Measurements from ENCODE around the gene ENPP4.
"Not testable (repeated sequence)": the region's sequence is repeated elsewhere in the genome, so short reads cannot be mapped to it uniquely, and the experiment has no call there.

The ENPP4 gene

DNA sequence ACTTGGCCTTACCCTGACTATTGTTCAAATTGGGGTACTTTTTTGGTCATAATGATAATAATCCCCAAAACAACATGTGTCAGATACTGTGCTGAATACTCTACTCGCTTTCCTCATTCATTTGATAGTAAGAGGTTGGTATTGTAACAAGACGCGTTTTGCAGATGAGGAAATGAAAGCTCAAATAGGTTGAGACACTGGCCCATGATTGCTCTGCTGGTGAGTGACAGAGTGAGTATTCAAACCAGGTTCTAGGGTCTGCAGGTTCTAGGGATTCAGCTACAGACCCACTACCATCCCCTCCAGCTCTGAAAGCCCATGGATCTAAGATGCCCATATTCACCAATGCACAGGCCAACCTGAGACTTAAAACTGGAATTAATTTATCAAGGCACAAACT lies 1.3 kb upstream of the ENPP4 start:
- no peak for DNase-seq
- in situ Hi-C loops (cut with MboI; ENCODE audit: low pct_unique_long_range_greater_than_20kb, low sequenced_read_pairs), result no loop called here

DNA sequence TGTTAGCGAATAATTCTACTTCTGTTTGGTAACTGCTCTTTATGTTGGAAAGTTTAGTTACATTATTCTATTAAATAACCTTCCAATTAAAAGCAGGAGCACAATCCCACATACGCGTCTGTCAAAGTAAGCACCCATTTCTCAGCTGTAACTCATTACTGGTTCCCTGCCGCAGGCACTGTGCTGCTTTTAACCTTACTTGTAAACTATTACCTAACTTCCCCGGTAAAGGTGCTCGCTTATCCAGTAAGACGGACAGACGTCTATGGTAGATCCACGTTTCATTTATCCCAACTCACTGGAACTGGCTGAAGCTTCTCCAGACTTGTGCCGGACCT lies 529 bp upstream of the ENPP4 start:
- DNase-seq, result no peak
- in situ Hi-C loops (cut with MboI; ENCODE audit: low pct_unique_long_range_greater_than_20kb, low sequenced_read_pairs), result no loop called here

DNA sequence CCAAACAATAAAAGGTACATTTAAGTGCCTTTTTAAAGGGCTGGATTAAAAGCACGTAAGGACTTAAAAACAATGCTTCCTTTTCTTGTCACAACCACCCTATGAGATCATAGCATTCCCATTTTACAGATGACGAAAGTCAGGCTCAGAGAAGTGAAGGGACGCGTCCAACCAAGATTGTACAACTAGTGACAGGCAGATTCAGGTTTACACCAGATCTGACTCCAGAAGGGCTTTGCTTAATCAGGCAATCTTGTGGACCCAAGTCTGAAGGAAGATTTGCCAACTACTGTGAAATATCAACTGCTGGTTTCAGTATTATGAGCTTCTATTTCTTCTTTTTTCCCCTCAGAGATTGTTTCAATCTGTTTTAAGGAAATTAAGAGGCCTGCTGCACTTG lies 877 bp downstream of the ENPP4 start:
- in situ Hi-C loops (cut with MboI; ENCODE audit: low pct_unique_long_range_greater_than_20kb, low sequenced_read_pairs), result no loop called here
- no peak for DNase-seq

DNA sequence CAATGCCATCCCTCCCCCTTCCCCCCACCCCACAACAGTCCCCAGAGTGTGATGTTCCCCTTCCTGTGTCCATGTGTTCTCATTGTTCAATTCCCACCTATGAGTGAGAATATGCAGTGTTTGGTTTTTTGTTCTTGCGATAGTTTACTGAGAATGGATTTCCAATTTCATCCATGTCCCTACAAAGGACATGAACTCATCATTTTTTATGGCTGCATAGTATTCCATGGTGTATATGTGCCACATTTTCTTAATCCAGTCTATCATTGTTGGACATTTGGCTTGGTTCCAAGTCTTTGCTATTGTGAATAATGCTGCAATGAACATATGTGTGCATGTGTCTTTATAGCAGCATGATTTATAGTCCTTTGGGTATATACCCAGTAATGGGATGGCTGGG lies 1.5 kb downstream of the ENPP4 start:
- DNase-seq; in situ Hi-C loops (cut with MboI; ENCODE audit: low pct_unique_long_range_greater_than_20kb, low sequenced_read_pairs): not testable (repeated sequence)

DNA sequence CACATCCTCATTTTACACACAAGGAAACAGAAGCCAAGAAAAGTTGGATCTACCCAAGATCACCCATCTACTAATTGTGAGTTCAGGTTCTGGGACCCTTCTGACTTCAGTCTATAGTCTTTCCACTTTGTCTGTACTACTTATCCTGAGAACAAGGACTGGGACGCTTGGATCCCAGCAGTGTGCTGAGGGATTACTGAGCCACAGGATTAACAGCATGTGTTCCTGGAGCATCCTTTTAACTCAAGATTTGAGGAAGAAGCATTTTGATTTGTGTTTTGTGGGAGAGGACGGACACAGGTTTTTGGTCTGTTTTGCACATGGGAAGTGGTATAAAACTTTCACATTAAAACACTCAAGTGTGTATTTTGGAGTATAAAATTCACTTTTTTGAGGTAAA lies 4.4 kb downstream of the ENPP4 start:
- no peak for DNase-seq
- in situ Hi-C loops (cut with MboI; ENCODE audit: low pct_unique_long_range_greater_than_20kb, low sequenced_read_pairs), result no loop called here

DNA sequence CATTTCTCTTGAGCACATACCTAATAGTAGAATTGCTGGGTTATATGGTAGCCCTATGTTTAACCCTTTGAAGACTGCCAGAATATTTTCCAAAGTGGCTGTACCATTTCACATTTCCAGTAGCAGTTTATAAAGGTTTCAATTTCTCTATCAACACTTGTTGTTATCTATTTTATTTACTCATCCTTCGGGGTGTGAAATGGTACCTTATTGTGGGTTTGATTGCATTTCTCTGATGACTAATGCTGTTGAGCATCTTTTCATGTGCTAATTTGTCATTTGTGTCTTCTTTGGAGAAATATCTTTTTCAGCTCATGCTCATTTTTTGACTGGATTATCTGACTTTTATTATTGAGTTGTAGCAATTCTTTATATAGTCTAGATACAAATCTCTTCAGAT lies 5.4 kb downstream of the ENPP4 start:
- in situ Hi-C loops (cut with MboI; ENCODE audit: low pct_unique_long_range_greater_than_20kb, low sequenced_read_pairs), result no loop called here
- DNase-seq, result no peak

DNA sequence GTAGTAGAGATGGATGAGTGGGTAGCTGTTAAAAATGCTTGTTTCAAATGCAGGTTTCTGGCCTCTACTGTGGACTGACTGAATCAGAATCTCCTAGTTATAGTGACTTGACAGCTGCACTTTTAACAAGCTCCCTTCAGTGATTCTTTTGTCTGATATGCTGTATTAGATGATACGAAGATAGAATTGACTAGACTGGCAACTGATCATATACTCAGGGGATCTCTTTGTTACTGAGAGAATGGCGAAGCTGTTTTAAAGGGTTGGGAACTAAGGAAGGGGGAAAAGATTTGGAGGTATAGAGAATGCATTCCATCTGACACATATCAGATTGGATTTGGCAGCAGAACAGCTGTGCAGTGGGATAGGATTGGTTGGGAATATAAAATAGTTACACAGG lies 7.0 kb downstream of the ENPP4 start:
- no peak for DNase-seq
- in situ Hi-C loops (cut with MboI; ENCODE audit: low pct_unique_long_range_greater_than_20kb, low sequenced_read_pairs), result no loop called here

DNA sequence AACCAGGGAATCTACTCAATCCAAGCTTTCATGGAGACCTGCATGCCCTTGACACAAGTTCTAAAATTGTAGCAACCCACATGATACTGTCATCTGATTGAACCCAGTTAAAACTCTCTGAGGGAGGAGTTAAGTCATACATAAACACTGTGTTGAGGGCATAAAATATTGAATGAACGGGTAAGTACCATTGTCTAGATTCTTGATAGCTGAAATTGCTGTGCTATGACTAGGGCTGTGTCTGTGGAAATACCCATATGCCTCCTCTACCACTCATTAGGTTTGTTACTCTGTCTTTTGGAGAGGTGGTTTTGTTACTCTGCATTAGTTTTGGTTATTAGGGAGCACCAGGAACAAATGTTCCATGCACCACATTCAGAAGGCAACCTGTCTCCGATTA lies 7.6 kb downstream of the ENPP4 start:
- in situ Hi-C loops (cut with MboI; ENCODE audit: low pct_unique_long_range_greater_than_20kb, low sequenced_read_pairs), result no loop called here
- no peak for DNase-seq

DNA sequence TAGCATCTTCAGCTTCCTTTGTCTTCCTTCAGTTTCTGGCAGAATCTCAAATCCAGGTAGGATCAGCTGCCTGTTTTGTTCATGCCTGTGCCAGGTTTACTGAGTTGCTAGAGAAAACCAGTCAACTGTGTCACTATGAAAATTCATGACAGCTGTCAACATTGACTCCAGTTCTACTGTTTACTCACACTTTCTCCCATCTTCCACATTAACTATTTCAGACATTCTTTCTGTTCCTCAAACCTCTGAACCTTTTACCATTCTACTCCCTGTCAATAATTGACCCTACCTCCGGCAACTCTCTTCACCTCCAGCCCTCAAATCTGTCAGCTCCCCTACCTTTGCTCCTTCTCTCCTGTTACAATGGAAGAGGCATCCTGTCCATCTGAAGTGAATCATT lies 8.5 kb downstream of the ENPP4 start:
- DNase-seq, result no peak
- in situ Hi-C loops (cut with MboI; ENCODE audit: low pct_unique_long_range_greater_than_20kb, low sequenced_read_pairs), result no loop called here

DNA sequence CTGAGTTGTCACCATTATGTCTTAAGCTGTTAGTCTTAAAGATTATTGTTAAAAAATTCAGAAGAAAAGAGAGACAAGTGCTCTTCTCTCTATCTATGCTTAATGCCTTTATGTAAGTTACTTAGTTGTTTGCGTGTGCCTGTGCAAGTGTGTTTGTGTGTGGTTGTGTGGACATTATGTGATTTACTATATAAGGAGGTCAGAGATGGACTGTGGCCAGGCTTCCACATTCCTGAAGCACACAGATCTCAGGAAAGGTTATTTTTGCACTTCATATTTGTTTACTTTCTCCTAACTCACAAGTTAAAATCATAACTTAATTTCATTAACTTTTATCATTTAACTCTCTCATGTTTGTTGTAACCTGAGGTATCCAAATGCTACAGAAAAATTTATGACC lies 14.5 kb downstream of the ENPP4 start:
- in situ Hi-C loops (cut with MboI; ENCODE audit: low pct_unique_long_range_greater_than_20kb, low sequenced_read_pairs), result no loop called here
- DNase-seq, result no peak

DNA sequence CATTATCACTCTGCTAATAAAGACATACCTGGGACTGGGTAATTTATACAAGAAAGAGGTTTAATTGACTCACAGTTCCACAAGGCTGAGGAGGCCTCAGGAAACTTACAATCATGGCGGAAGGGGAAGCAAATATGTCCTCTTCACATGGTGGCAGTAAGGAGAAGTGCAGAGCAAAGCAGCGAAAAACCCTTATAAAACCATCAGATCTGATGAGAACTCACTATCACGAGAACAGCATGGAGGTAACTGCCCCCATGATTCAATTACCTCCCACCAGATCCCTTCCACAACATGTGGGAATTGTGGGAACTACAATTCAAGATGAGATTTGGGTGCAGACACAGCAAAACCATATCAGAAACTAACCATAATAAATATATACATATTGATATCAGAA lies 19.3 kb downstream of the ENPP4 start:
- in situ Hi-C loops (cut with MboI; ENCODE audit: low pct_unique_long_range_greater_than_20kb, low sequenced_read_pairs); DNase-seq: not testable (repeated sequence)

DNA sequence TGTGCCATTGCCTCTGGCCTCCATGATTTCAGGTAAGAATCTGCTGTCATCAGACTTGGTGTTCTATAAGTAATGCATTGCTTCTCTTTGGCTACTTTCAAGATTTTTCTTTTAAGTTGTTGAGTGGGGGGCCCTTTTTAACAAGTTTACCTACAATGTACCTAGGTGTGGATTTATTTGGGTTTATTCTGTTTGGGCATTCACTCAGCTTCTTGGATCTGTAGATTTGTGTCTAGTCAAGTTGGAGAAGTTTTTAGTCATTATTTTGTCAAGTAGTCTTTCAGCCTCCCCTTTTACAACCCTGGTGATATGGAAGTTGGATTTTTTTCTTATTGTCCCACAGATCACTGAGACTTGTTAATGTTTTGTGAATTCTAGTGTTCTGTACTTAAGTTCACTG lies 26.9 kb downstream of the ENPP4 start:
- no peak for DNase-seq
- in situ Hi-C loops (cut with MboI; ENCODE audit: low pct_unique_long_range_greater_than_20kb, low sequenced_read_pairs), result no loop called here

DNA sequence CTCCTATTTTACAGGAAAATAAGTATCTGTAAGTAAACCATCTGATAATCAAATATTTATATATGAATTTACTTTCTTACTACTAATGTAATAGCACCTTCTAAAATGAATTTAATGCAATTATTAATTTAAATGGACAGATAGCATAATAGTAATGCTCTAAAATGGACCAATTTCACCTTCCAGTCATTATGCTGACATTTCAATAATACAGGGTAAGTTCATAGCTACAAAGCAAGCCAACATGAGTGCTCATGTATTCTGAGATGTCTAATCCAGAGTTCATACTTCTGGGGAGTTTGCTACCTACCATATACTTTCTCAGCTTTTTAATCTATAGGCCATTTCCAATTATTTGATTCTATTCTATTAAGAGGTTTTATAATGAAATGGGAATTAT lies 29.4 kb downstream of the ENPP4 start:
- in situ Hi-C loops (cut with MboI; ENCODE audit: low pct_unique_long_range_greater_than_20kb, low sequenced_read_pairs), result no loop called here

DNA sequence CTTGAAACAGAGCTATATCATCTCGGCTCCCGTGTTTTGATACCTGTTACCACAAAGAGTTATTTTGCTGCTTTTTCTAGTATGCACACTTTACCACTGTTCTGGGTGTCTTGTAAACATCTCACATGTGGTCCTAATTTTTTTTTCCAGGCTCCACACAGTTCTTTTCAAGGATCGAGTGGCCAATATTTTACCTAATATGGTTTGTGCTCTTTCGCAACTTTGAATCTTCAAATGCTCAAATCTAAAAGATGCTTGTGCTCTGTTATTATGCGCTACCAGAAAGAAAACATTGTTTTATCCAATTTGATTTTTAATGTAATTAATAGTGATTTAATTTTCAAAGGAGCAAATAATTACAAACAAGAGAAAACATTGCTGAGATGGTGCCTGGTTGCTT lies 30.3 kb downstream of the ENPP4 start:
- in situ Hi-C loops (cut with MboI; ENCODE audit: low pct_unique_long_range_greater_than_20kb, low sequenced_read_pairs), result no loop called here

More for the DNA sequence above, 29.4 kb downstream of the ENPP4 start:
- DNase-seq, result no peak

DNA sequence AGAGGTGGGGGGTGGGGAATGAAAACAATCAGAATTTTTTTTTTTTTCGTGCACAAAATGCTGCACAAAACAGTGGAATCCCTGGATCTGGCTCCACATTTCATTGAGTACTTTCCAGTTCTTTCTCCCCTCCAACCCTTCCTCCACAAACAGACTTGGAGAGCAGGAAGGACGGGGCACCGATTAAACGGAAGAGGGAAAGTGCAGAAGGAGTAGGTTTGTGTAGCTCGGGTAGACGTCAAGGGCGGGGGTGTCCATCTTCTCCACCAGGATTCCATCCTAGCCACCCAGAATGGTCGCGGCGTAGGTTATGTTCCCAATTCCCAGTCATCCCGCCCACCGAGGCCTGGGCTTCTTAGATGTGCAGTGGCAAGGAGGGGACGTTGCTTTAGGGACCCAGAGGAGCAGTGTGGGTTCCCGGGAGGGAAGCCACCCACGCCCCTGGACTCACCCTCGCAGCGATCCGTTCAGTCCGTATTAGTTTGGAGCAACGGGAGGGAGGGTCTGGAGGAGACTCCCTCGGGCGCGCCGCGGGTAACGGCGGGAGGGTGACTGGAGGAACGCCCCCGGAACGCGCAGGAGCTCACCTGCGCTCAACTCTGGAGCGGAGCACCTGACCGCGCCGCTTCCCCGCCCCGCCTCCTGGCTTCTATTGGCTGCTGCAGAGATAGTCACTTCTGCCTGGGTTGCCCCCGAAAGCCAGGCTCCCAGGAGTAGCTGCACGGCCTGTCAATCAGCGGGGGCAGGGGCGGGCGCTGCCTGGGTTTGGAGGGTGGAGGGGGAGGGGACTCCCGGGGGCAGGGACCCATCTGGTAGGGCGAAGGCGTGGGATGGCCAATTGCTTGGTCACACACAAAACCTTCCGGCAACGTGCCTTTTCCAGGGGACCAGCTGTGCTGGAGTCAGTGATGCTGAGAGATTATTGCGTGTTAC lies 40.8 kb downstream of the ENPP4 start, which contains the start of gene ENPP5:
TSS of gene ENPP5 (minus strand) at position 624 of the 933 bp plus-strand sequence. CDS start 2,718 bp downstream, outside the sequence.
- DNase-seq, result no peak
- in situ Hi-C loops (cut with MboI; ENCODE audit: low pct_unique_long_range_greater_than_20kb, low sequenced_read_pairs), result no loop called here

More for the DNA sequence above, 30.3 kb downstream of the ENPP4 start:
- no peak for DNase-seq

DNA sequence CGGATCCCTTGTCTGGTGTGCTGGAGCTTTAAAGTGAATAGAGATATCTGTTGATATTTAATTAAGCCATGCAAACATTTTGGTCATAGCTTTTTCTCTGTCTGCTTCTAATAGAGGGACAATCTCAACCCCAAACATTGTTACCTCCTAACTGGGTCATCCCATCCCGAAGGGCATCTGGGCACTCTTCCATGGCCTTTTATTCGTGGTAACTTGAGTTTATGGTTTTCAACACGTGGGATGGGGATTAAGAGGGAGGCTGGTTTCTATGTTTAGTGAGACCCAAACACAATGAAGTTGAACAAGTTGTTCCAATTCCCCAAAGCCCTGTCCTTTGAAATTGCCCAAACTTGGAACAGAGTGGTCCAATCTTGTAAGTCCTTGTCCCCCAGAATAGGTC lies 42.4 kb downstream of the ENPP4 start:
- DNase-seq, result no peak
- in situ Hi-C loops (cut with MboI; ENCODE audit: low pct_unique_long_range_greater_than_20kb, low sequenced_read_pairs), result no loop called here

DNA sequence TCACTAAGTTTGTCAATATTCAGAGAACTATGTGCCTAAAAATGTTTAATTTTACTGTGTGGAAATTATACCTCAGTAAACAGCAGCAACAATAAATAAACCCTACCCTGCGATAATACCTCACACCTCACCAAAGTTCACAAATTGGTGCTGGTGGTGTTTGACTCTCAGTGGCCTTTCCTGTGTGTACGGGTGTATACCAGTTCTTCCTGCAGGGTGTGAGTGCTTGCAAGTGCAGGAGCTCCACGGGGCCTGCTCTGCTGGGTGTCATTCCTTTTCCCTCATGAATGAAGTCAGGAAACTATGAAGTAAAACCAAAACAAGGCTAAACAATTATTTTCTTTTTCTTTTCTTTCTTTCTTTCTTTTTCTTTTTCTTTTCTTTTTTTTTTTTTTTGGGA lies 45.1 kb downstream of the ENPP4 start:
- in situ Hi-C loops (cut with MboI; ENCODE audit: low pct_unique_long_range_greater_than_20kb, low sequenced_read_pairs), result no loop called here
- no peak for DNase-seq

DNA sequence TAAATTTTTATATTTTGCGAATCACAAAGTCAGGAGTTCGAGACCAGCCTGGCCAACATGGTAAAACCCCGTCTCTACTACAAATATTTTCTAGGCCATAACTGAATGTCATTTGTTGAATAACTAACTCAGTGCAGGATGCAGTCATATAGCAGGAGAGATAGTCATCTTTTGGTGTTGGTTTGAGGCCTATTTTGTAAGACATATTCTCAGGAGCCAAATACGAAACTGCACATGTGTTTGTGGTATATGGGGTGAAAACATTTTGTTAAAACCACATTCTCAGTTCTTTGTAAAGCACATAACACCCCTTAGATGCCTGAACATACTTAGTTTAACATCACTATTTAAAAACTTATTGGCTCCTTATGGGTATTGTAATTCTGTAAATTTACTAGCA lies 45.7 kb downstream of the ENPP4 start:
- in situ Hi-C loops (cut with MboI; ENCODE audit: low pct_unique_long_range_greater_than_20kb, low sequenced_read_pairs), result no loop called here
- no peak for DNase-seq

DNA sequence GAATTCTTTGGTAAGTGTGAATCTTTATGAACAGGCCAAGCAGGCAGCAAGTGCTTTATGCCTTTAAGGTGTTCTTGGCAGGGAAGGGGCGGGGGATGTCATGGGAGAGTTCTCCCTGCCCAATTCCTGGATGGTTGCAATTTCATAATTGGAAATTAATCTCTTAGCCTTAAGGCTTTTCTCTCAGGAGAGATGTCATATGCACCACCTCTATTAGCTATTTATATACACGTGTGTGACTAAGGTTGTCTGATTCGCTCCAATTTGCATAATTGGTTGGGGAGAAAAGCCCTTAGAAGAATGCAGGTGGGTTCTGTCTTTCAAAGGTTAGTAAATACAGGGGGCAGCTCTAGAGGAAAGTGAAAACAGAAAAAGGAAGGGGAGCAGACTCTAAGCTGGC lies 46.2 kb downstream of the ENPP4 start:
- in situ Hi-C loops (cut with MboI; ENCODE audit: low pct_unique_long_range_greater_than_20kb, low sequenced_read_pairs), result no loop called here

DNA sequence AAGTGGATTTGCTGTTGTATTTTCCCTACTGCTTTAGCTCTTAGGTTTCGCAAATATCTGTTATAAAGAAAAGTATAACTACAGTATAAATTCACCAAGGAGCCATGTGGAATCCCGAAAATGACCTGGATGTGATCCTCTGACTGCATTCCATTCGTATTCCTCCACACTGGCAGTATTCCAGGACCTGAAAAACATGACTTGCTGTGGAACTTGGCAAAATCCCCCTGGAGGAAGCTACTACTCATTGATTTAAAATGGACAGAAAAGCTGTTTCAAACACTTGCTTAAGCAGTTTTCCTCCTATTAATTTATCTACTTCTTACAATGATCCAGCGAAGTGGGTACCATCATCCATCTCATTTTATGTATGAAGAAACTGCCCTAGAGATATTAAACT lies 54.3 kb downstream of the ENPP4 start:
- DNase-seq, result no peak
- in situ Hi-C loops (cut with MboI; ENCODE audit: low pct_unique_long_range_greater_than_20kb, low sequenced_read_pairs), result no loop called here

More for the DNA sequence above, 46.2 kb downstream of the ENPP4 start:
- DNase-seq, result no peak

DNA sequence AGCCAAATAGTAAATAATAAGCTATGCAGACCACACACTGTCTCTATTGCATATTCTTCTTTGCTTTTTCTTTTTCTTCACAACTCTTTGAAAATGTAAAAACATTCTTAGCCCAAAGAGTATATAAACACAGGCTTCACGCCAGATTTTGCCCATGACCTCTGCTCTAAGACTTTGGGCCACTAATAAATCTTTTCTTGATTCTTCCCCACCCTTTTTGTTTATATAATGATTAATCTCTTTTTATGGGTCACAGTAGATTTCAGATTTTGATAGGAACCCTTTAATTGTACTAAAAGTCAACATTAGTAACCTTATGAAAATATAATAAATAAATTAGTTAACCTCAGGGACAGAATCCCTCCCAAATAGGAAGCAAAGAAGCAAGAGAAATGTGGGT lies 56.8 kb downstream of the ENPP4 start:
- no peak for DNase-seq
- in situ Hi-C loops (cut with MboI; ENCODE audit: low pct_unique_long_range_greater_than_20kb, low sequenced_read_pairs), result no loop called here
